CD14-positive monocyte (primary cell): ENCODE measurements around the gene MRPL4. TPM values are rescaled to one million over a fixed set of nuclear protein-coding genes. Genes with fewer than 3 reads are reported as not detected.
A peak's percentile ranks its signal among the peaks of the same experiment; 100 is the strongest.
"Not testable (repeated sequence)": the region's sequence is repeated elsewhere in the genome, so short reads cannot be mapped to it uniquely, and the experiment has no call there.

ENCODE experiments used
- DNase-seq, 3 donors: peaks; one replicate each; pipeline ENCODE4 v3.0.0-alpha.2; 2011 to 2022
- H2AFZ ChIP-seq: 2 replicates; pipeline ENCODE4 v1.6.0; 2012; ENCODE audit warnings: mild to moderate bottlenecking, low read depth, low read length, inconsistent platforms; ENCODE audit not compliant: insufficient read depth, poor library complexity, severe bottlenecking
- H3K27ac ChIP-seq, 2 donors: 1 replicate in 1 of 2; 2 replicates in 1 of 2; pipeline ENCODE4 v1.5.1; 2012 to 2013; ENCODE audit warnings: low read length in 2 of 2, control low read depth in 1 of 2, inconsistent platforms in 1 of 2, low read depth in 1 of 2, mild to moderate bottlenecking in 1 of 2
- H3K27me3 ChIP-seq, 2 donors: one replicate each; pipeline versions ENCODE4 v1.6.0 to v1.6.1; 2011 to 2013; ENCODE audit warnings: low read length in 2 of 2; ENCODE audit not compliant: control insufficient read depth in 2 of 2, insufficient read depth in 2 of 2
- H3K36me3 ChIP-seq, 2 donors: replicated peaks in 1 of 2; 1 replicate in 1 of 2; 2 replicates in 1 of 2; pipeline versions ENCODE4 v1.5.1 to v1.6.1; 2012 to 2013; ENCODE audit warnings: low read length in 2 of 2, control low read depth in 1 of 2, inconsistent platforms in 1 of 2, mild to moderate bottlenecking in 1 of 2; ENCODE audit not compliant: insufficient read depth in 2 of 2, control insufficient read depth in 1 of 2
- H3K4me1 ChIP-seq, 2 donors: 1 replicate in 1 of 2; 2 replicates in 1 of 2; pipeline versions ENCODE4 v1.5.1 to v1.6.1; 2012 to 2013; ENCODE audit warnings: low read length in 2 of 2, control low read depth in 1 of 2, inconsistent platforms in 1 of 2, mild to moderate bottlenecking in 1 of 2, moderate library complexity in 1 of 2; ENCODE audit not compliant: insufficient read depth in 2 of 2, control insufficient read depth in 1 of 2
- H3K4me2 ChIP-seq: replicated peaks from 2 replicates; pipeline ENCODE3; 2012; ENCODE audit warnings: low read length, moderate library complexity, mild to moderate bottlenecking; ENCODE audit not compliant: poor library complexity, severe bottlenecking; ENCODE audit errors: extremely low read depth
- H3K4me3 ChIP-seq, 3 experiments: fragments of 200-600 bp in 1 of 3; sonication (generic) in 1 of 3; replicated peaks in 1 of 3; 1 replicate in 2 of 3; 2 replicates in 1 of 3; pipeline ENCODE4 v1.5.1; 2011 to 2013; ENCODE audit warnings: low read length in 3 of 3, mild to moderate bottlenecking in 3 of 3, control low read depth in 2 of 3, low read depth in 2 of 3, inconsistent platforms in 1 of 3, moderate library complexity in 1 of 3
- H3K79me2 ChIP-seq: 2 replicates; pipeline ENCODE4 v1.6.0; 2012; ENCODE audit warnings: mild to moderate bottlenecking, control low read depth, inconsistent platforms, low read length, moderate library complexity; ENCODE audit not compliant: insufficient read depth
- H3K9ac ChIP-seq: 2 replicates; pipeline ENCODE4 v1.6.0; 2017; ENCODE audit warnings: low read length, mild to moderate bottlenecking; ENCODE audit not compliant: insufficient read depth, poor library complexity, severe bottlenecking
- H3K9me3 ChIP-seq, 2 donors: replicated peaks in 1 of 2; 1 replicate in 1 of 2; 2 replicates in 1 of 2; pipeline versions ENCODE4 v1.5.1 to v1.6.1; 2012 to 2013; ENCODE audit warnings: low read length in 2 of 2, control low read depth in 1 of 2; ENCODE audit not compliant: control insufficient read depth in 1 of 2, insufficient read depth in 1 of 2
- H4K20me1 ChIP-seq: 2 replicates; pipeline ENCODE4 v1.6.0; 2012; ENCODE audit warnings: mild to moderate bottlenecking, low read length, control low read depth, moderate library complexity; ENCODE audit not compliant: insufficient read depth
- H3K27ac Mint-ChIP-seq, 7 donors: one replicate each; pipeline ENCODE4 v1.8.0; 2020; ENCODE audit warnings: mild to moderate bottlenecking in 7 of 7, mixed read lengths in 7 of 7, moderate library complexity in 6 of 7, inconsistent platforms in 2 of 7
- H3K27me3 Mint-ChIP-seq, 3 donors: one replicate each; pipeline ENCODE4 v1.8.0; 2021 to 2022; ENCODE audit warnings: low read depth in 3 of 3, mild to moderate bottlenecking in 3 of 3, mixed read lengths in 3 of 3, moderate library complexity in 3 of 3, inconsistent platforms in 1 of 3
- H3K36me3 Mint-ChIP-seq, 2 donors: one replicate each; pipeline ENCODE4 v1.8.0; 2020; ENCODE audit warnings: mixed read lengths in 2 of 2, inconsistent platforms in 1 of 2, mild to moderate bottlenecking in 1 of 2
- H3K4me1 Mint-ChIP-seq: one replicate; pipeline ENCODE4 v1.8.0; 2020; ENCODE audit warnings: mild to moderate bottlenecking, mixed read lengths
- H3K4me3 Mint-ChIP-seq, 2 donors: one replicate each; pipeline ENCODE4 v1.8.0; 2020; ENCODE audit warnings: mild to moderate bottlenecking in 2 of 2, mixed read lengths in 2 of 2, moderate library complexity in 1 of 2
- H3K9me3 Mint-ChIP-seq, 7 donors: one replicate each; pipeline ENCODE4 v1.8.0; 2020 to 2022; ENCODE audit warnings: mixed read lengths in 7 of 7, mild to moderate bottlenecking in 6 of 7, moderate library complexity in 6 of 7, inconsistent platforms in 2 of 7
- WGBS: methylation state at CpG from one replicate; pipeline ENCODE4 v1.1.5; 2013; ENCODE audit warnings: missing lambda C conversion rate; ENCODE audit not compliant: insufficient coverage; 5-methylcytosine and 5-hydroxymethylcytosine counted together
- intact Hi-C, 2 donors: fragments of 100-400 bp; cut with micrococcal nuclease; formaldehyde crosslinking; loops; one replicate each; pipeline versions ENCODE4 v1.15.0 to v1.15.1; 2023
- polyA plus RNA-seq, 3 donors: library from polyadenylated mRNA; depleted of rRNA in 1 of 3; unstranded in 2 of 3; stranded (reverse) in 1 of 3; fragments of 300-500 nt in 2 of 3; fragments of >200 nt in 1 of 3; fragmentation: Illumina TruSeq in 2 of 3; gene quantifications; 1 replicate in 2 of 3; 2 replicates in 1 of 3; pipeline ENCODE4 v1.2.3, GENCODE V29; 2012 to 2021
- TF ChIP-seq, protein P1 (sequence below): fragments of 200-600 bp; IDR thresholded peaks from one replicate; pipeline ENCODE4 v1.8.0; 2022; ENCODE audit warnings: antibody characterized with exemption, mild to moderate bottlenecking

Gene MRPL4
- polyA plus RNA-seq, 3 donors = 20.4 to 40.2 (median 22.7) TPM

DNA sequence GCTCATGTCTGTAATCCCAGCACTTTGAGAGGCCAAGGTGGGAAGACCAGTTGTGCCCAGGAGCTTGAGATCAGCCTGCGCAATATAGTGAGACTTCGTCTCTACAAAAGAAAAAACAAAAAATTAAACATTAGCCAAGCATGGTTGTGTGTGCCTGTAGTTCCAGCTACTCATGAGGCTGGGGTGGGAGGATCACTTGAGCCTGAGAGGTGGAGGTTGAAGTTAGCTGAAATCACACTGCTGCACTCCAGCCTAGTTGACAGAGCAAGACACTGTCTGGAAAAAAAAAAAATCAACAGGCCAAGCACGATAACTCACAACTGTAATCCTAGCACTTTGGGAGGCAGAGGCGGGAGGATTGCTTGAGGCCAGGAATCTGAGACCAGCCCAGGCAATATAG, 17.0 kb upstream of the MRPL4 start:
- Mint-ChIP-seq H3K27me3 (peaks cover 4 to 23% (median 19%) of the 10 kb centered on the region in 3 donors), H3K27ac (peak overlapping the region in 1 of 7 donors; percentile 12), H3K36me3 (no peaks in the 10 kb centered on the region), H3K4me3 (no peak overlapping the region), H3K4me1 (peaks cover 16% of the 10 kb centered on the region), H3K9me3 (no peaks in the 10 kb centered on the region)
- H3K36me3 ChIP-seq = no peaks in the 10 kb centered on the region
- DNase-seq = no peak
- H3K4me1 ChIP-seq = peaks cover 17 to 36% of the 10 kb centered on the region in 2 donors
- TF ChIP-seq, protein P1, sequence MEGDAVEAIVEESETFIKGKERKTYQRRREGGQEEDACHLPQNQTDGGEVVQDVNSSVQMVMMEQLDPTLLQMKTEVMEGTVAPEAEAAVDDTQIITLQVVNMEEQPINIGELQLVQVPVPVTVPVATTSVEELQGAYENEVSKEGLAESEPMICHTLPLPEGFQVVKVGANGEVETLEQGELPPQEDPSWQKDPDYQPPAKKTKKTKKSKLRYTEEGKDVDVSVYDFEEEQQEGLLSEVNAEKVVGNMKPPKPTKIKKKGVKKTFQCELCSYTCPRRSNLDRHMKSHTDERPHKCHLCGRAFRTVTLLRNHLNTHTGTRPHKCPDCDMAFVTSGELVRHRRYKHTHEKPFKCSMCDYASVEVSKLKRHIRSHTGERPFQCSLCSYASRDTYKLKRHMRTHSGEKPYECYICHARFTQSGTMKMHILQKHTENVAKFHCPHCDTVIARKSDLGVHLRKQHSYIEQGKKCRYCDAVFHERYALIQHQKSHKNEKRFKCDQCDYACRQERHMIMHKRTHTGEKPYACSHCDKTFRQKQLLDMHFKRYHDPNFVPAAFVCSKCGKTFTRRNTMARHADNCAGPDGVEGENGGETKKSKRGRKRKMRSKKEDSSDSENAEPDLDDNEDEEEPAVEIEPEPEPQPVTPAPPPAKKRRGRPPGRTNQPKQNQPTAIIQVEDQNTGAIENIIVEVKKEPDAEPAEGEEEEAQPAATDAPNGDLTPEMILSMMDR = no peak
- H2AFZ ChIP-seq = no peak overlapping the region
- H3K4me3 ChIP-seq = no peak overlapping the region
- no peak overlapping the region for H3K27ac ChIP-seq
- H4K20me1 ChIP-seq = no peaks in the 10 kb centered on the region
- H3K4me2 ChIP-seq = no peak overlapping the region
- no CpG with 5 or more reads among the region's 4 CpGs for WGBS
- H3K27me3 ChIP-seq = peaks cover 0 to 13% of the 10 kb centered on the region in 2 donors
- H3K79me2 ChIP-seq = no peaks in the 10 kb centered on the region
- no peak overlapping the region for H3K9ac ChIP-seq
- no peaks in the 10 kb centered on the region for H3K9me3 ChIP-seq
- intact Hi-C loops = loop anchor here in 1 of 2 donors (5.0 kb wide), 1 partner anchor 303 kb away; no protein-coding TSS in a partner anchor

- Mint-ChIP-seq H3K27me3 (peaks cover 4 to 19% (median 16%) of the 10 kb centered on the region in 3 donors), H3K4me1 (peaks cover 16% of the 10 kb centered on the region)
- not testable (repeated sequence) for H3K27ac ChIP-seq, H3K27me3 ChIP-seq, H3K9ac ChIP-seq, H4K20me1 ChIP-seq, H3K36me3 ChIP-seq, H3K9me3 ChIP-seq, H3K4me3 Mint-ChIP-seq, H3K27ac Mint-ChIP-seq, H3K9me3 Mint-ChIP-seq, H3K79me2 ChIP-seq, H3K36me3 Mint-ChIP-seq, DNase-seq, H2AFZ ChIP-seq, H3K4me2 ChIP-seq, H3K4me3 ChIP-seq
- intact Hi-C loops = loop anchor here in 1 of 2 donors (5.0 kb wide), 1 partner anchor 303 kb away; no protein-coding TSS in a partner anchor
- WGBS = no CpG with 5 or more reads among the region's 7 CpGs
- peaks cover 13 to 31% of the 10 kb centered on the region in 2 donors for H3K4me1 ChIP-seq
Observed at GRCh38 chr19:10235409-10235808, 16.6 kb upstream of the MRPL4 start.
